ENCODE data around the gene CCDC152.

- TF ChIP-seq CTCF (IDR thresholded peaks at IDR 0.05) = no peak
- TF ChIP-seq POLR2A (IDR thresholded peaks at IDR 0.05) = no peak
- TF ChIP-seq POLR2AphosphoS5 (IDR thresholded peaks at IDR 0.05; ENCODE audit: insufficient read depth in 1 of 2, low read depth in 1 of 2) = peak; percentile 24 to 70
Observed at GRCh38 chr5:42840269-42840668, 83.7 kb downstream of the CCDC152 start.

Data from vagina (tissue), 2 donors.